H9 (cell line): ENCODE data around the gene AP1B1. TPM values are rescaled to one million over a fixed set of nuclear protein-coding genes. Genes with fewer than 3 reads are reported as not detected.

Experiments used
- DNase-seq: peaks from one replicate; pipeline ENCODE4 v3.0.0-alpha.2; 2017
- H2AFZ ChIP-seq: one replicate; pipeline ENCODE4 v1.6.1; 2013; ENCODE audit warnings: mild to moderate bottlenecking, low read length, control low read depth, moderate library complexity
- H2AK5ac ChIP-seq: 2 replicates; pipeline ENCODE4 v1.6.1; 2013; ENCODE audit warnings: low read length, control low read depth, mixed read lengths; ENCODE audit not compliant: insufficient read length
- H2BK120ac ChIP-seq: one replicate; pipeline ENCODE4 v1.6.1; 2013; ENCODE audit warnings: low read depth, mild to moderate bottlenecking, low read length, control low read depth, inconsistent platforms; ENCODE audit not compliant: poor library complexity, severe bottlenecking
- H2BK12ac ChIP-seq: 2 replicates; pipeline ENCODE4 v1.6.1; 2013; ENCODE audit warnings: low read length, control low read depth, mixed read lengths, low read depth; ENCODE audit not compliant: insufficient read length
- H2BK15ac ChIP-seq: 2 replicates; pipeline ENCODE4 v1.6.1; 2013; ENCODE audit warnings: low read depth, low read length, control low read depth
- H2BK20ac ChIP-seq: one replicate; pipeline ENCODE4 v1.6.1; 2013; ENCODE audit warnings: low read depth, mild to moderate bottlenecking, low read length, control low read depth, inconsistent platforms; ENCODE audit not compliant: poor library complexity, severe bottlenecking
- H2BK5ac ChIP-seq: 2 replicates; pipeline ENCODE4 v1.6.1; 2013; ENCODE audit warnings: low read length, control low read depth, mixed read lengths; ENCODE audit not compliant: insufficient read length
- H3K14ac ChIP-seq: 2 replicates; pipeline ENCODE4 v1.6.1; 2013; ENCODE audit warnings: low read length, control low read depth; ENCODE audit not compliant: insufficient read depth
- H3K18ac ChIP-seq: 2 replicates; pipeline ENCODE4 v1.6.1; 2013; ENCODE audit warnings: low read depth, mild to moderate bottlenecking, mixed read lengths, low read length, control low read depth; ENCODE audit not compliant: insufficient read length
- H3K23ac ChIP-seq: 2 replicates; pipeline ENCODE4 v1.6.1; 2013; ENCODE audit warnings: low read length, control low read depth, mixed read lengths, low read depth; ENCODE audit not compliant: insufficient read length
- H3K23me2 ChIP-seq: 2 replicates; pipeline ENCODE4 v1.6.1; 2013; ENCODE audit warnings: low read depth, mild to moderate bottlenecking, mixed read lengths, low read length, control low read depth; ENCODE audit not compliant: insufficient read length, poor library complexity, severe bottlenecking
- H3K27ac ChIP-seq: 2 replicates; pipeline ENCODE4 v1.5.1; 2013; ENCODE audit warnings: low read length, control low read depth, mixed read lengths, low read depth; ENCODE audit not compliant: insufficient read length
- H3K27me3 ChIP-seq: 2 replicates; pipeline ENCODE4 v1.6.1; 2013; ENCODE audit warnings: low read length, control low read depth, inconsistent platforms; ENCODE audit not compliant: insufficient read depth
- H3K4ac ChIP-seq: 2 replicates; pipeline ENCODE4 v1.6.1; 2013; ENCODE audit warnings: low read depth, mild to moderate bottlenecking, control low read depth, inconsistent platforms, low read length, moderate library complexity
- H3K4me1 ChIP-seq: 2 replicates; pipeline ENCODE4 v1.6.1; 2013; ENCODE audit warnings: low read length, control low read depth, inconsistent platforms; ENCODE audit not compliant: insufficient read depth
- H3K4me2 ChIP-seq: 2 replicates; pipeline ENCODE4 v1.6.1; 2013; ENCODE audit warnings: low read length, control low read depth, mixed read lengths; ENCODE audit not compliant: insufficient read length, insufficient read depth
- H3K56ac ChIP-seq: 2 replicates; pipeline ENCODE4 v1.6.1; 2013; ENCODE audit warnings: low read depth, mild to moderate bottlenecking, mixed read lengths, low read length, control low read depth; ENCODE audit not compliant: insufficient read length
- H3K79me1 ChIP-seq: 2 replicates; pipeline ENCODE4 v1.6.1; 2013; ENCODE audit warnings: low read depth, mild to moderate bottlenecking, moderate library complexity, low read length, control low read depth, inconsistent platforms; ENCODE audit not compliant: insufficient read depth, poor library complexity, severe bottlenecking
- H3K79me2 ChIP-seq: 2 replicates; pipeline ENCODE4 v1.6.1; 2013; ENCODE audit warnings: low read length, control low read depth, inconsistent platforms; ENCODE audit not compliant: insufficient read depth
- H3K9ac ChIP-seq: 2 replicates; pipeline ENCODE4 v1.6.1; 2013; ENCODE audit warnings: low read length, control low read depth, mixed read lengths; ENCODE audit not compliant: insufficient read length; ENCODE audit errors: extremely low read depth
- H3K9me3 ChIP-seq: one replicate; pipeline ENCODE4 v1.6.1; 2013; ENCODE audit warnings: low read depth, low read length, inconsistent platforms; ENCODE audit not compliant: control insufficient read depth
- H3T11ph ChIP-seq: one replicate; pipeline ENCODE4 v1.6.1; 2013; ENCODE audit warnings: mild to moderate bottlenecking, low read length, control low read depth, inconsistent platforms
- H4K20me1 ChIP-seq: one replicate; pipeline ENCODE4 v1.6.1; 2013; ENCODE audit not compliant: control insufficient read depth, insufficient read length, insufficient read depth
- H4K5ac ChIP-seq: 2 replicates; pipeline ENCODE4 v1.6.1; 2013; ENCODE audit warnings: low read depth, mild to moderate bottlenecking, mixed read lengths, low read length, control low read depth; ENCODE audit not compliant: insufficient read length
- H4K8ac ChIP-seq: replicated peaks from 2 replicates; pipeline ENCODE4 v1.6.1; 2013; ENCODE audit warnings: low read length, control low read depth, mixed read lengths, low read depth; ENCODE audit not compliant: insufficient read length
- H4K91ac ChIP-seq: 2 replicates; pipeline ENCODE4 v1.6.1; 2013; ENCODE audit warnings: low read depth, mild to moderate bottlenecking, moderate library complexity, mixed read lengths, low read length, control low read depth; ENCODE audit not compliant: insufficient read length
- H3K27ac Mint-ChIP-seq, 3 experiments: 2 replicates in 2 of 3; 3 replicates in 1 of 3; pipeline ENCODE4 v1.8.0; 2020 to 2021; ENCODE audit warnings: mixed read lengths in 3 of 3, mild to moderate bottlenecking in 1 of 3, moderate library complexity in 1 of 3
- H3K27me3 Mint-ChIP-seq: 2 replicates; pipeline ENCODE4 v1.8.0; 2021; ENCODE audit warnings: low read depth, mild to moderate bottlenecking, moderate library complexity, mixed read lengths
- H3K36me3 Mint-ChIP-seq, 3 experiments: 2 replicates in 2 of 3; 3 replicates in 1 of 3; pipeline ENCODE4 v1.8.0; 2020 to 2021; ENCODE audit warnings: low read depth in 3 of 3, mixed read lengths in 3 of 3; ENCODE audit not compliant: insufficient read depth in 1 of 3
- H3K4me1 Mint-ChIP-seq, 2 experiments: 2 replicates each; pipeline ENCODE4 v1.8.0; 2020; ENCODE audit warnings: mixed read lengths in 2 of 2
- H3K4me3 Mint-ChIP-seq, 2 experiments: 2 replicates in 1 of 2; 3 replicates in 1 of 2; pipeline ENCODE4 v1.8.0; 2020 to 2021; ENCODE audit warnings: mild to moderate bottlenecking in 2 of 2, mixed read lengths in 2 of 2, moderate library complexity in 1 of 2
- H3K9me3 Mint-ChIP-seq, 2 experiments: 2 replicates in 1 of 2; 3 replicates in 1 of 2; pipeline ENCODE4 v1.8.0; 2020; ENCODE audit warnings: mild to moderate bottlenecking in 2 of 2, mixed read lengths in 2 of 2, moderate library complexity in 1 of 2
- WGBS: extraction: QIAGEN DNeasy Blood & Tissue Kit; methylation state at CpG from one replicate; pipeline ENCODE4 v1.1.7; 2013; ENCODE audit warnings: missing lambda C conversion rate, low lambda C conversion rate, mixed read lengths; ENCODE audit not compliant: insufficient read length; ENCODE audit errors: extremely low coverage; 5-methylcytosine and 5-hydroxymethylcytosine counted together
- total RNA-seq: library from RNA; stranded (reverse); gene quantifications from 2 replicates; pipeline ENCODE4 v1.2.1, GENCODE V29; 2021
- TF ChIP-seq, protein P1 (sequence below): fragments of 200-600 bp; sonication (generic); conservative IDR thresholded peaks from 3 replicates; pipeline ENCODE4 v1.8.0; 2021; ENCODE audit warnings: antibody characterized with exemption, mild to moderate bottlenecking

AP1B1 gene
- total RNA-seq, 1 experiment from 2014 or later: 64.0 TPM

DNA sequence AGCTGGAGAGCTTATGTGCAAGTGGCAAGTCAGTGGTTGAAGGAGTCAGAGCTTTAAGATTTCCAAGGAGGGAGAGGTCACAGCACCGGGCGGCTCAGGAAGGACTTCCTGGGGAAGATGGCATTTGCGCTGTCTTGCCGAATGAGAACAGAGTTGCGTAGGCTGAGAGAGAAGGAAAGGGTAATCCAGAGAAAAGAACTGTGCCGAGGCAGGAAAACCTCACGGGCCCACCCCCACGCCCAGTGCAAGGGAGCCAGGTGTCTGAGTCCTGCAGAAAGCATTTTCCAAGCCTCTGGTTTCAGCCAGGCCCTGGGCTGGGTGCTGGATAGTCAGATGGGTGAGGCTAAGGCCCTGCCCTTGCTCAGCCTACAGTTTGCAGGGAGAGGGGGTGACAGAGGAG, 3.2 kb upstream of the AP1B1 start:
- Histone ChIP-seq H3K18ac (no peak overlapping the region), H3T11ph (no peak overlapping the region), H3K4me1 (no peaks in the 10 kb centered on the region), H2BK5ac (no peak overlapping the region), H2AFZ (no peak overlapping the region), H3K27me3 (no peaks in the 10 kb centered on the region), H3K23me2 (peaks cover 7% of the 10 kb centered on the region), H2AK5ac (no peak overlapping the region), H3K4ac (no peak overlapping the region), H3K4me2 (no peak overlapping the region), H2BK12ac (no peak overlapping the region), H3K79me1 (no peaks in the 10 kb centered on the region), H3K56ac (no peak overlapping the region), H3K23ac (no peak overlapping the region), H3K9ac (no peak overlapping the region), H4K8ac (no peak overlapping the region), H4K20me1 (no peaks in the 10 kb centered on the region), H3K27ac (no peak overlapping the region), H2BK15ac (no peak overlapping the region), H3K9me3 (no peaks in the 10 kb centered on the region), H3K79me2 (no peaks in the 10 kb centered on the region; the same call in 1 of the 2 replicates), H4K5ac (no peak overlapping the region), H2BK20ac (no peak overlapping the region), H2BK120ac (no peak overlapping the region), H3K14ac (no peak overlapping the region), H4K91ac (no peak overlapping the region)
- DNase-seq: no peak
- no peak overlapping the region for H3K4me3 Mint-ChIP-seq
- no peaks in the 10 kb centered on the region for H3K9me3 Mint-ChIP-seq
- WGBS: no CpG with 5 or more reads among the region's 8 CpGs
- H3K36me3 Mint-ChIP-seq: no peaks in the 10 kb centered on the region; a peak in 1 of 7 replicates
- TF ChIP-seq, protein P1, sequence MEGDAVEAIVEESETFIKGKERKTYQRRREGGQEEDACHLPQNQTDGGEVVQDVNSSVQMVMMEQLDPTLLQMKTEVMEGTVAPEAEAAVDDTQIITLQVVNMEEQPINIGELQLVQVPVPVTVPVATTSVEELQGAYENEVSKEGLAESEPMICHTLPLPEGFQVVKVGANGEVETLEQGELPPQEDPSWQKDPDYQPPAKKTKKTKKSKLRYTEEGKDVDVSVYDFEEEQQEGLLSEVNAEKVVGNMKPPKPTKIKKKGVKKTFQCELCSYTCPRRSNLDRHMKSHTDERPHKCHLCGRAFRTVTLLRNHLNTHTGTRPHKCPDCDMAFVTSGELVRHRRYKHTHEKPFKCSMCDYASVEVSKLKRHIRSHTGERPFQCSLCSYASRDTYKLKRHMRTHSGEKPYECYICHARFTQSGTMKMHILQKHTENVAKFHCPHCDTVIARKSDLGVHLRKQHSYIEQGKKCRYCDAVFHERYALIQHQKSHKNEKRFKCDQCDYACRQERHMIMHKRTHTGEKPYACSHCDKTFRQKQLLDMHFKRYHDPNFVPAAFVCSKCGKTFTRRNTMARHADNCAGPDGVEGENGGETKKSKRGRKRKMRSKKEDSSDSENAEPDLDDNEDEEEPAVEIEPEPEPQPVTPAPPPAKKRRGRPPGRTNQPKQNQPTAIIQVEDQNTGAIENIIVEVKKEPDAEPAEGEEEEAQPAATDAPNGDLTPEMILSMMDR: no peak
- H3K27me3 Mint-ChIP-seq: peaks cover 4% of the 10 kb centered on the region
- H3K27ac Mint-ChIP-seq: no peak overlapping the region
- H3K4me1 Mint-ChIP-seq: peaks cover 10 to 13% of the 10 kb centered on the region in 2 experiments
